ENCODE results near the gene FEM1A.
A peak's percentile ranks its signal among the peaks of the same experiment; 100 is the strongest.
"Not testable (repeated sequence)": the region's sequence is repeated elsewhere in the genome, so short reads cannot be mapped to it uniquely, and the experiment has no call there.

Gene FEM1A

GRCh38 chr19:4791183-4792018 is at the start of gene FEM1A:
TSS of gene FEM1A (plus strand) at chr19:4791734. CDS start at chr19:4791855, 121 bp downstream.
- DNase-seq (ENCODE audit: low read depth in 2 of 2), result peak; percentile 100

- DNase-seq (ENCODE audit: low read depth in 2 of 2), result no peak
These were observed 48.5 kb upstream of the FEM1A start for GRCh38 chr19:4742723-4743646.

- DNase-seq (ENCODE audit: low read depth in 2 of 2), result peak; percentile 57 to 67
These were observed 46.9 kb upstream of the FEM1A start for GRCh38 chr19:4744451-4745174.

GRCh38 chr19:4745175-4745574 is 46.4 kb upstream of the FEM1A start:
- not testable (repeated sequence) for DNase-seq (ENCODE audit: low read depth in 2 of 2)

- no peak for DNase-seq (ENCODE audit: low read depth in 2 of 2)
These were observed 45.5 kb upstream of the FEM1A start for GRCh38 chr19:4745986-4746385.

- DNase-seq (ENCODE audit: low read depth in 2 of 2), result no peak
These were observed 43.3 kb upstream of the FEM1A start for GRCh38 chr19:4748185-4748584.

GRCh38 chr19:4748589-4748988 is 42.9 kb upstream of the FEM1A start:
- no peak for DNase-seq (ENCODE audit: low read depth in 2 of 2)

GRCh38 chr19:4749870-4750590 is 41.5 kb upstream of the FEM1A start:
- DNase-seq (ENCODE audit: low read depth in 2 of 2), result no peak

GRCh38 chr19:4754248-4754647 is 37.3 kb upstream of the FEM1A start:
- no peak for DNase-seq (ENCODE audit: low read depth in 2 of 2)

- no peak for DNase-seq (ENCODE audit: low read depth in 2 of 2)
These were observed 36.1 kb upstream of the FEM1A start for GRCh38 chr19:4755459-4755858.

- no peak for DNase-seq (ENCODE audit: low read depth in 2 of 2)
These were observed 33.5 kb upstream of the FEM1A start for GRCh38 chr19:4758082-4758481.

- DNase-seq (ENCODE audit: low read depth in 2 of 2), result no peak
These were observed 32.9 kb upstream of the FEM1A start for GRCh38 chr19:4758659-4759058.

GRCh38 chr19:4759388-4760284 is 31.9 kb upstream of the FEM1A start:
- peak; percentile 49 to 52 for DNase-seq (ENCODE audit: low read depth in 2 of 2)

- no peak for DNase-seq (ENCODE audit: low read depth in 2 of 2)
These were observed 31.3 kb upstream of the FEM1A start for GRCh38 chr19:4760285-4760650.

GRCh38 chr19:4763021-4763420 is 28.5 kb upstream of the FEM1A start:
- DNase-seq (ENCODE audit: low read depth in 2 of 2), result no peak

- no peak for DNase-seq (ENCODE audit: low read depth in 2 of 2)
These were observed 27.2 kb upstream of the FEM1A start for GRCh38 chr19:4764393-4764660.

- peak; percentile 55 to 67 for DNase-seq (ENCODE audit: low read depth in 2 of 2)
These were observed 22.4 kb upstream of the FEM1A start for GRCh38 chr19:4768934-4769777.

GRCh38 chr19:4772566-4772965 is 19.0 kb upstream of the FEM1A start:
- no peak for DNase-seq (ENCODE audit: low read depth in 2 of 2)

GRCh38 chr19:4773047-4773640 is 18.4 kb upstream of the FEM1A start:
- DNase-seq (ENCODE audit: low read depth in 2 of 2), result no peak

Measured in fibroblast of skin of left quadriceps (primary cell).